ENCODE measurements around the gene PEPD.

- TF ChIP-seq BHLHE40 (IDR thresholded peaks at IDR 0.05; ENCODE audit: borderline replicate concordance) (no peak), ARNT (IDR thresholded peaks at IDR 0.05) (no peak), TARDBP (IDR thresholded peaks at IDR 0.05) (no peak)
- TF ChIP-seq, protein P1, sequence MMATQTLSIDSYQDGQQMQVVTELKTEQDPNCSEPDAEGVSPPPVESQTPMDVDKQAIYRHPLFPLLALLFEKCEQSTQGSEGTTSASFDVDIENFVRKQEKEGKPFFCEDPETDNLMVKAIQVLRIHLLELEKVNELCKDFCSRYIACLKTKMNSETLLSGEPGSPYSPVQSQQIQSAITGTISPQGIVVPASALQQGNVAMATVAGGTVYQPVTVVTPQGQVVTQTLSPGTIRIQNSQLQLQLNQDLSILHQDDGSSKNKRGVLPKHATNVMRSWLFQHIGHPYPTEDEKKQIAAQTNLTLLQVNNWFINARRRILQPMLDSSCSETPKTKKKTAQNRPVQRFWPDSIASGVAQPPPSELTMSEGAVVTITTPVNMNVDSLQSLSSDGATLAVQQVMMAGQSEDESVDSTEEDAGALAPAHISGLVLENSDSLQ (IDR thresholded peaks at IDR 0.05): no peak
Measured at GRCh38 chr19:33558151-33558550, 36.6 kb upstream of the PEPD start.

Measured in HEK293T (cell line).